HCT116 (cell line): ENCODE measurements around the gene ELK3. TPM values are rescaled to one million over a fixed set of nuclear protein-coding genes. Genes with fewer than 3 reads are reported as not detected.

ENCODE experiments used
- ATAC-seq: fragments of 200-7000 bp; cut with Tn5 transposase; 2 replicates; pipeline ENCODE4 v1.9.1; 2020; ENCODE audit warnings: mild to moderate bottlenecking, moderate library complexity
- BruUV-seq: library from RNA; stranded (reverse); fragments of 400-500 nt; replicated peaks from 2 replicates; lab custom pipeline; 2021; lab: Mats Ljungman, UMichigan
- CTCF ChIA-PET: fragments of 300-600 bp; sonication (Branson Sonifier 250); formaldehyde crosslinking; loops from one replicate; lab custom pipeline; 2021; ENCODE audit warnings: antibody characterized with exemption; lab: Charles Lee
- POLR2A ChIA-PET: fragments of 300-600, 350-600 bp; sonication (Branson Sonifier 250); formaldehyde crosslinking; loops from one replicate; lab custom pipeline; 2021; ENCODE audit warnings: antibody characterized with exemption; lab: Charles Lee
- RAD21 ChIA-PET, 2 experiments: fragments of 300-600 bp; sonication (Branson Sonifier 250); formaldehyde crosslinking; loops; one replicate each; lab custom pipeline; 2023; ENCODE audit warnings: low total read pairs in 2 of 2; ENCODE audit not compliant: uncharacterized antibody in 2 of 2, unreplicated experiment in 2 of 2, low non-redundant PET in 1 of 2; lab: Charles Lee
- DNase-seq: peaks from one replicate; pipeline ENCODE4 v3.0.0-alpha.2; 2010; ENCODE audit warnings: low read depth, low spot score
- H2AFZ ChIP-seq: fragments of 200-600 bp; shearing (Covaris generic), sonication (generic); 2 replicates; pipeline ENCODE4 v1.6.1; 2017; ENCODE audit warnings: low read depth, mixed run types, mixed read lengths, antibody characterized with exemption, low read length; ENCODE audit not compliant: poor library complexity, severe bottlenecking
- H3K27ac ChIP-seq: 2 replicates; pipeline ENCODE4 v1.5.1; 2012; ENCODE audit warnings: low read depth, low read length
- H3K27me3 ChIP-seq: fragments of 200-600 bp; sonication (generic); 2 replicates; pipeline ENCODE4 v1.6.1; 2016; ENCODE audit warnings: mixed run types, low read length, mixed read lengths; ENCODE audit not compliant: insufficient read depth
- H3K36me3 ChIP-seq, 2 experiments: fragments of 200-500 bp in 1 of 2; fragments of 200-600 bp in 1 of 2; sonication (Bioruptor generic) in 1 of 2; sonication (generic) in 1 of 2; 2 replicates each; pipeline versions ENCODE4 v1.5.1 to v1.6.1; 2014 to 2016; ENCODE audit warnings: low read length in 2 of 2, inconsistent platforms in 1 of 2, mixed read lengths in 1 of 2, mixed run types in 1 of 2; ENCODE audit not compliant: insufficient read depth in 2 of 2, control insufficient read depth in 1 of 2
- H3K4me1 ChIP-seq, 2 experiments: fragments of 200-600 bp in 1 of 2; sonication (generic) in 1 of 2; 2 replicates each; pipeline versions ENCODE4 v1.5.1 to v1.6.1; 2012 to 2017; ENCODE audit warnings: low read length in 2 of 2, inconsistent platforms in 1 of 2, mild to moderate bottlenecking in 1 of 2, mixed read lengths in 1 of 2, mixed run types in 1 of 2, moderate library complexity in 1 of 2; ENCODE audit not compliant: insufficient read depth in 2 of 2, control insufficient read depth in 1 of 2
- H3K4me2 ChIP-seq: fragments of 200-600 bp; sonication (generic); 2 replicates; pipeline ENCODE4 v1.6.1; 2017; ENCODE audit warnings: mixed run types, low read length, mixed read lengths
- H3K4me3 ChIP-seq, 2 experiments: fragments of 200-600 bp in 1 of 2; sonication (generic) in 1 of 2; replicated peaks in 1 of 2; 2 replicates each; pipeline ENCODE4 v1.5.1; 2011 to 2016; ENCODE audit warnings: low read length in 2 of 2, control low read depth in 1 of 2, low read depth in 1 of 2, mild to moderate bottlenecking in 1 of 2, mixed read lengths in 1 of 2, mixed run types in 1 of 2
- H3K79me2 ChIP-seq: fragments of 200-600 bp; sonication (generic); 2 replicates; pipeline ENCODE4 v1.6.1; 2017; ENCODE audit warnings: mild to moderate bottlenecking, mixed run types, low read length, moderate library complexity, mixed read lengths; ENCODE audit not compliant: insufficient read depth
- H3K9ac ChIP-seq: fragments of 200-600 bp; sonication (generic); 2 replicates; pipeline ENCODE4 v1.6.1; 2016; ENCODE audit warnings: low read length, mixed read lengths
- H3K9me2 ChIP-seq: fragments of 200-600 bp; sonication (generic), shearing (Covaris generic); 2 replicates; pipeline ENCODE4 v1.6.1; 2017; ENCODE audit warnings: mixed run types, mild to moderate bottlenecking, moderate library complexity; ENCODE audit not compliant: insufficient read depth
- H3K9me3 ChIP-seq, 2 experiments: fragments of 200-500 bp in 1 of 2; fragments of 200-600 bp in 1 of 2; sonication (Bioruptor generic) in 1 of 2; sonication (generic) in 1 of 2; 2 replicates each; pipeline ENCODE4 v1.6.1; 2014 to 2017; ENCODE audit warnings: low read length in 2 of 2, mixed read lengths in 2 of 2, inconsistent platforms in 1 of 2, low read depth in 1 of 2, mild to moderate bottlenecking in 1 of 2, mixed run types in 1 of 2, moderate library complexity in 1 of 2; ENCODE audit not compliant: control insufficient read depth in 1 of 2, insufficient read depth in 1 of 2
- H4K20me1 ChIP-seq: fragments of 200-600 bp; sonication (generic), shearing (Covaris generic); 2 replicates; pipeline ENCODE4 v1.6.1; 2017; ENCODE audit warnings: mixed run types, mild to moderate bottlenecking, moderate library complexity; ENCODE audit not compliant: insufficient read depth
- CBX3 ChIP-seq: IDR thresholded peaks from 2 replicates; pipeline ENCODE4 v1.6.1; 2012; ENCODE audit warnings: low read depth
- CEBPB ChIP-seq: IDR thresholded peaks from 2 replicates; pipeline ENCODE4 v1.6.1; 2012; ENCODE audit warnings: low read depth
- EGR1 ChIP-seq: IDR thresholded peaks from 2 replicates; pipeline ENCODE4 v1.6.1; 2012; ENCODE audit warnings: low read depth
- ELF1 ChIP-seq: IDR thresholded peaks from 2 replicates; pipeline ENCODE4 v1.6.1; 2012; ENCODE audit warnings: low read depth, borderline replicate concordance
- FOSL1 ChIP-seq: IDR thresholded peaks from 2 replicates; pipeline ENCODE4 v1.6.1; 2012; ENCODE audit warnings: low read depth
- JUND ChIP-seq: IDR thresholded peaks from 2 replicates; pipeline ENCODE4 v1.6.1; 2012
- MAX ChIP-seq: IDR thresholded peaks from 2 replicates; pipeline ENCODE4 v1.6.1; 2012
- POLR2A ChIP-seq: IDR thresholded peaks from 2 replicates; pipeline ENCODE4 v1.7.0; 2011; ENCODE audit warnings: borderline replicate concordance; ENCODE audit not compliant: insufficient read depth, insufficient read length; ENCODE audit errors: extremely low read depth
- POLR2AphosphoS5 ChIP-seq: IDR thresholded peaks from 2 replicates; pipeline ENCODE4 v1.6.1; 2011; ENCODE audit warnings: mild to moderate bottlenecking, low read depth, low read length, moderate library complexity
- SIN3A ChIP-seq: IDR thresholded peaks from 2 replicates; pipeline ENCODE4 v1.6.1; 2012; ENCODE audit warnings: low read depth
- SRF ChIP-seq: IDR thresholded peaks from 2 replicates; pipeline ENCODE4 v1.6.1; 2012; ENCODE audit warnings: low read depth
- TCF7L2 ChIP-seq: IDR thresholded peaks from 2 replicates; pipeline ENCODE4 v1.7.0; 2011; ENCODE audit warnings: borderline replicate concordance, inconsistent platforms; ENCODE audit not compliant: insufficient read depth, insufficient read length; ENCODE audit errors: extremely low read depth
- ZBTB33 ChIP-seq: IDR thresholded peaks from 2 replicates; pipeline ENCODE4 v1.6.1; 2011; ENCODE audit warnings: mild to moderate bottlenecking, low read length, moderate library complexity; ENCODE audit not compliant: insufficient replicate concordance; ENCODE audit errors: extremely low read depth
- ZNF274 ChIP-seq: fragments of 200-500 bp; sonication (Bioruptor generic); IDR thresholded peaks from 2 replicates; pipeline ENCODE4 v1.6.1; 2014; ENCODE audit warnings: mild to moderate bottlenecking, low read depth, low read length, inconsistent platforms
- intact Hi-C: fragments of 100-400 bp; cut with micrococcal nuclease; formaldehyde crosslinking; loops from 2 replicates; pipeline ENCODE4 v1.10.0; 2022
- total RNA-seq: library from RNA; stranded (reverse); gene quantifications from one replicate; pipeline ENCODE4 v1.2.1, GENCODE V29; 2021; ENCODE audit not compliant: unreplicated experiment
- TF ChIP-seq, protein P1 (sequence below), 3 experiments: fragments of 200-600 bp in 1 of 3; sonication (generic) in 1 of 3; IDR thresholded peaks in 2 of 3; conservative IDR thresholded peaks in 1 of 3; 2 replicates each; pipeline ENCODE4 v1.5.1; 2012 to 2017; ENCODE audit warnings: low read depth in 2 of 3, low read length in 2 of 3, antibody characterized with exemption in 1 of 3, borderline replicate concordance in 1 of 3, control low read depth in 1 of 3, mild to moderate bottlenecking in 1 of 3, mixed read lengths in 1 of 3, mixed run types in 1 of 3, moderate library complexity in 1 of 3; ENCODE audit not compliant: insufficient read depth in 1 of 3

Gene ELK3
- total RNA-seq, 1 experiment from 2014 or later, result 45.6 TPM

- H3K27me3 ChIP-seq, result no peaks in the 10 kb centered on the region
- BruUV-seq, result no TSS peak
- H3K4me3 ChIP-seq, result no peak overlapping the region
- H3K9me3 ChIP-seq, result no peaks in the 10 kb centered on the region
- no peak overlapping the region for H3K4me2 ChIP-seq
- H3K4me1 ChIP-seq, result peaks cover 6 to 10% of the 10 kb centered on the region in 2 experiments
- H3K9ac ChIP-seq, result no peak overlapping the region
- ChIA-PET POLR2A (no interaction called here), CTCF (no interaction called here), RAD21 (no interaction called here)
- intact Hi-C loops, result no loop called here
- H3K36me3 ChIP-seq, result no peaks in the 10 kb centered on the region
- H3K27ac ChIP-seq, result no peak overlapping the region
- no peak overlapping the region for H2AFZ ChIP-seq
- peaks cover 10% of the 10 kb centered on the region for H3K79me2 ChIP-seq
- TF ChIP-seq FOSL1, result no peak
- TF ChIP-seq CBX3, result no peak
- no peak for TF ChIP-seq MAX
- no peak for TF ChIP-seq POLR2AphosphoS5
- TF ChIP-seq CEBPB, result no peak
- TF ChIP-seq ELF1, result no peak
- TF ChIP-seq ZNF274, result no peak
- TF ChIP-seq EGR1, result no peak
- TF ChIP-seq SRF, result no peak
- TF ChIP-seq POLR2A, result no peak
- no peak for TF ChIP-seq ZBTB33
- no peak for TF ChIP-seq TCF7L2
- TF ChIP-seq, protein P1, sequence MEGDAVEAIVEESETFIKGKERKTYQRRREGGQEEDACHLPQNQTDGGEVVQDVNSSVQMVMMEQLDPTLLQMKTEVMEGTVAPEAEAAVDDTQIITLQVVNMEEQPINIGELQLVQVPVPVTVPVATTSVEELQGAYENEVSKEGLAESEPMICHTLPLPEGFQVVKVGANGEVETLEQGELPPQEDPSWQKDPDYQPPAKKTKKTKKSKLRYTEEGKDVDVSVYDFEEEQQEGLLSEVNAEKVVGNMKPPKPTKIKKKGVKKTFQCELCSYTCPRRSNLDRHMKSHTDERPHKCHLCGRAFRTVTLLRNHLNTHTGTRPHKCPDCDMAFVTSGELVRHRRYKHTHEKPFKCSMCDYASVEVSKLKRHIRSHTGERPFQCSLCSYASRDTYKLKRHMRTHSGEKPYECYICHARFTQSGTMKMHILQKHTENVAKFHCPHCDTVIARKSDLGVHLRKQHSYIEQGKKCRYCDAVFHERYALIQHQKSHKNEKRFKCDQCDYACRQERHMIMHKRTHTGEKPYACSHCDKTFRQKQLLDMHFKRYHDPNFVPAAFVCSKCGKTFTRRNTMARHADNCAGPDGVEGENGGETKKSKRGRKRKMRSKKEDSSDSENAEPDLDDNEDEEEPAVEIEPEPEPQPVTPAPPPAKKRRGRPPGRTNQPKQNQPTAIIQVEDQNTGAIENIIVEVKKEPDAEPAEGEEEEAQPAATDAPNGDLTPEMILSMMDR (IDR thresholded peaks at IDR 0.05 in 2 of 3, conservative IDR thresholded peaks at IDR 0.05 in 1 of 3; ENCODE audit: borderline replicate concordance in 1 of 3, insufficient read depth in 1 of 3, low read depth in 2 of 3, low read length in 2 of 3), result no peak
- no peak for TF ChIP-seq SIN3A
- TF ChIP-seq JUND, result no peak
- no peaks in the 10 kb centered on the region for H4K20me1 ChIP-seq
- no peak for ATAC-seq
- DNase-seq, result no peak
- H3K9me2 ChIP-seq, result no peaks in the 10 kb centered on the region
These were observed 3.6 kb upstream of the ELK3 start for GRCh38 chr12:96190413-96191108.
